IMR-90 (cell line): ENCODE results near the gene MAP3K3. TPM values are rescaled to one million over a fixed set of nuclear protein-coding genes. Genes with fewer than 3 reads are reported as not detected.

ENCODE experiments used
- ATAC-seq: fragments of 200-7000 bp; cut with Tn5 transposase; 2 replicates; pipeline ENCODE4 v1.9.1; 2020; ENCODE audit warnings: low read depth, mild to moderate bottlenecking, moderate library complexity
- BruUV-seq: library from RNA; stranded (reverse); fragments of 400-500 nt; replicated peaks from 2 replicates; lab custom pipeline; 2021; lab: Mats Ljungman, UMichigan
- CTCF ChIA-PET: fragments of 300-600 bp; formaldehyde crosslinking; extraction: SDS; loops from one replicate; lab custom pipeline; 2021; ENCODE audit warnings: antibody characterized with exemption; lab: Yijun Ruan, JAX
- POLR2A ChIA-PET: fragments of 300-600 bp; sonication (Branson Sonifier 250); formaldehyde crosslinking; loops from one replicate; lab custom pipeline; 2022; ENCODE audit warnings: antibody characterized with exemption; ENCODE audit not compliant: unreplicated experiment; lab: Charles Lee
- DNase-seq: peaks from one replicate; pipeline ENCODE4 v3.0.0; 2013
- H2AFZ ChIP-seq: replicated peaks from 2 replicates; pipeline ENCODE3; 2013; ENCODE audit warnings: low read length, mild to moderate bottlenecking; ENCODE audit not compliant: poor library complexity
- H2AK5ac ChIP-seq: 2 replicates; pipeline ENCODE4 v1.6.1; 2013; ENCODE audit warnings: low read depth, low read length, inconsistent platforms
- H2AK9ac ChIP-seq: replicated peaks from 2 replicates; pipeline ENCODE3; 2013; ENCODE audit warnings: mild to moderate bottlenecking, low read depth, low read length, moderate library complexity; ENCODE audit not compliant: poor library complexity
- H2BK120ac ChIP-seq: 2 replicates; pipeline ENCODE4 v1.6.1; 2013; ENCODE audit warnings: low read depth, low read length, inconsistent platforms
- H2BK15ac ChIP-seq: 3 replicates; pipeline ENCODE4 v1.6.1; 2013; ENCODE audit warnings: low read depth, low read length, inconsistent platforms
- H2BK20ac ChIP-seq: 2 replicates; pipeline ENCODE4 v1.6.1; 2013; ENCODE audit warnings: low read depth, mild to moderate bottlenecking, inconsistent platforms, low read length, moderate library complexity
- H2BK5ac ChIP-seq: 2 replicates; pipeline ENCODE4 v1.6.1; 2013; ENCODE audit warnings: mild to moderate bottlenecking, low read depth, low read length, inconsistent platforms; ENCODE audit not compliant: poor library complexity, severe bottlenecking
- H3K14ac ChIP-seq: replicated peaks from 2 replicates; pipeline ENCODE4 v1.6.1; 2013; ENCODE audit warnings: low read depth, low read length, inconsistent platforms
- H3K18ac ChIP-seq: 2 replicates; pipeline ENCODE4 v1.6.1; 2013; ENCODE audit warnings: low read depth, low read length, control low read depth
- H3K23ac ChIP-seq: 2 replicates; pipeline ENCODE4 v1.6.1; 2013; ENCODE audit warnings: low read depth, low read length, inconsistent platforms
- H3K27ac ChIP-seq: 2 replicates; pipeline ENCODE4 v1.5.1; 2013; ENCODE audit warnings: mild to moderate bottlenecking, control low read depth, low read length; ENCODE audit not compliant: insufficient read depth
- H3K27me3 ChIP-seq: 2 replicates; pipeline ENCODE4 v1.6.1; 2013; ENCODE audit warnings: low read length; ENCODE audit not compliant: control insufficient read depth, insufficient read depth
- H3K36me3 ChIP-seq: 2 replicates; pipeline ENCODE4 v1.6.1; 2013; ENCODE audit warnings: low read length, mixed read lengths; ENCODE audit not compliant: control insufficient read depth, insufficient read depth
- H3K4ac ChIP-seq: 2 replicates; pipeline ENCODE4 v1.6.1; 2013; ENCODE audit warnings: low read depth, low read length, inconsistent platforms
- H3K4me1 ChIP-seq: 2 replicates; pipeline ENCODE4 v1.6.1; 2013; ENCODE audit warnings: low read length, mixed read lengths; ENCODE audit not compliant: control insufficient read depth, insufficient read depth
- H3K4me2 ChIP-seq: 2 replicates; pipeline ENCODE4 v1.6.1; 2013; ENCODE audit warnings: low read depth, mild to moderate bottlenecking, control low read depth, low read length, moderate library complexity
- H3K4me3 ChIP-seq: 2 replicates; pipeline ENCODE4 v1.5.1; 2013; ENCODE audit warnings: low read depth, mild to moderate bottlenecking, control low read depth, low read length, moderate library complexity; ENCODE audit not compliant: insufficient read depth
- H3K56ac ChIP-seq: 2 replicates; pipeline ENCODE4 v1.6.1; 2013; ENCODE audit warnings: low read length, inconsistent platforms; ENCODE audit not compliant: insufficient read depth; ENCODE audit errors: extremely low read depth
- H3K79me1 ChIP-seq, 2 experiments: 2 replicates each; pipeline ENCODE4 v1.6.1; 2013; ENCODE audit warnings: low read length in 2 of 2, inconsistent platforms in 1 of 2, low read depth in 1 of 2
- H3K9ac ChIP-seq: 2 replicates; pipeline ENCODE4 v1.6.1; 2013; ENCODE audit warnings: low read depth, low read length, control low read depth
- H3K9me1 ChIP-seq: 2 replicates; pipeline ENCODE4 v1.6.1; 2013; ENCODE audit warnings: low read length, inconsistent platforms; ENCODE audit not compliant: insufficient read depth
- H3K9me3 ChIP-seq: 2 replicates; pipeline ENCODE4 v1.6.1; 2013; ENCODE audit warnings: low read length; ENCODE audit not compliant: control insufficient read depth, insufficient read depth
- H4K20me1 ChIP-seq: 2 replicates; pipeline ENCODE4 v1.6.1; 2013; ENCODE audit warnings: low read length, inconsistent platforms; ENCODE audit not compliant: insufficient read depth
- H4K5ac ChIP-seq: 2 replicates; pipeline ENCODE4 v1.6.1; 2013; ENCODE audit warnings: mild to moderate bottlenecking, low read depth, low read length, control low read depth
- H4K8ac ChIP-seq, 2 experiments: 2 replicates each; pipeline ENCODE4 v1.6.1; 2013; ENCODE audit warnings: low read depth in 2 of 2, low read length in 2 of 2, control low read depth in 1 of 2, inconsistent platforms in 1 of 2
- H4K91ac ChIP-seq: 2 replicates; pipeline ENCODE4 v1.6.1; 2013; ENCODE audit warnings: low read depth, low read length, inconsistent platforms; ENCODE audit not compliant: insufficient read depth
- BHLHE40 ChIP-seq: fragments of 150-350 bp; IDR thresholded peaks from 2 replicates; pipeline ENCODE4 v1.6.1; 2016; ENCODE audit warnings: mild to moderate bottlenecking, low read depth, low read length
- CEBPB ChIP-seq: IDR thresholded peaks from 2 replicates; pipeline ENCODE4 v1.6.1; 2012; ENCODE audit warnings: low read depth, low read length, improper control_type of control experiment
- CHD1 ChIP-seq: IDR thresholded peaks from 2 replicates; pipeline ENCODE4 v1.6.1; 2012; ENCODE audit warnings: low read depth, low read length, improper control_type of control experiment
- ELK1 ChIP-seq: fragments of 150-350 bp; IDR thresholded peaks from 2 replicates; pipeline ENCODE4 v1.6.1; 2016; ENCODE audit warnings: low read depth, mild to moderate bottlenecking, low read length, moderate library complexity, borderline replicate concordance
- FOS ChIP-seq: fragments of 150-350 bp; IDR thresholded peaks from 2 replicates; pipeline ENCODE4 v1.6.1; 2016; ENCODE audit warnings: low read depth, low read length
- MAFK ChIP-seq: IDR thresholded peaks from 2 replicates; pipeline ENCODE4 v1.6.1; 2012; ENCODE audit warnings: low read depth, low read length, improper control_type of control experiment
- MAZ ChIP-seq: IDR thresholded peaks from 2 replicates; pipeline ENCODE4 v1.6.1; 2012; ENCODE audit warnings: low read depth, mild to moderate bottlenecking, low read length, improper control_type of control experiment, moderate library complexity, borderline replicate concordance
- MXI1 ChIP-seq: IDR thresholded peaks from 2 replicates; pipeline ENCODE4 v1.6.1; 2012; ENCODE audit warnings: low read depth, mild to moderate bottlenecking, low read length, moderate library complexity, borderline replicate concordance
- NFE2L2 ChIP-seq: fragments of 150-350 bp; IDR thresholded peaks from 2 replicates; pipeline ENCODE4 v1.6.1; 2016; ENCODE audit warnings: low read depth, mild to moderate bottlenecking, low read length
- POLR2A ChIP-seq: IDR thresholded peaks from 2 replicates; pipeline ENCODE4 v1.6.1; 2012; ENCODE audit warnings: mild to moderate bottlenecking, low read depth, low read length
- RAD21 ChIP-seq: IDR thresholded peaks from 2 replicates; pipeline ENCODE4 v1.6.1; 2012; ENCODE audit warnings: low read length, improper control_type of control experiment
- RCOR1 ChIP-seq: IDR thresholded peaks from 2 replicates; pipeline ENCODE4 v1.6.1; 2012; ENCODE audit warnings: mild to moderate bottlenecking, low read length, improper control_type of control experiment; ENCODE audit not compliant: insufficient replicate concordance
- RFX5 ChIP-seq: IDR thresholded peaks from 2 replicates; pipeline ENCODE4 v1.8.0; 2012; ENCODE audit warnings: low read depth, mild to moderate bottlenecking, low read length, moderate library complexity
- SMC3 ChIP-seq: fragments of 150-350 bp; IDR thresholded peaks from 2 replicates; pipeline ENCODE4 v1.6.1; 2016; ENCODE audit warnings: low read depth, mild to moderate bottlenecking, antibody characterized with exemption, low read length, moderate library complexity
- WGBS, 2 experiments: methylation state at CpG; one replicate each; pipeline versions ENCODE4 v1.1.5 to v1.1.7; 2013; ENCODE audit warnings: missing lambda C conversion rate in 2 of 2; ENCODE audit not compliant: insufficient read length in 1 of 2; ENCODE audit errors: extremely low coverage in 2 of 2; 5-methylcytosine and 5-hydroxymethylcytosine counted together
- dilution Hi-C: fragments of 300-500 bp; cut with HindIII; formaldehyde crosslinking; loops from one replicate; pipeline ENCODE4 v1.14.3; 2018; ENCODE audit warnings: low sequenced_read_pairs; ENCODE audit not compliant: unreplicated experiment
- in situ Hi-C: fragments of 300-500 bp; cut with MboI; formaldehyde crosslinking; loops from 3 replicates; pipeline ENCODE4 v1.14.3; 2019; ENCODE audit warnings: low sequenced_read_pairs, inconsistent platforms, mixed read lengths
- intact Hi-C: fragments of 100-400 bp; cut with micrococcal nuclease; formaldehyde crosslinking; loops from 2 replicates; pipeline ENCODE4 v1.10.0; 2022
- polyA plus RNA-seq, 3 experiments: library from polyadenylated mRNA; depleted of rRNA; stranded (reverse); fragments of >200 nt; gene quantifications; 2 replicates each; pipeline ENCODE4 v1.2.3, GENCODE V29; 2012; ENCODE audit warnings: low replicate concordance in 1 of 3
- total RNA-seq: library from RNA; depleted of rRNA; stranded (reverse); fragments of >200 nt; gene quantifications from 2 replicates; pipeline ENCODE4 v1.2.3, GENCODE V29; 2012
- TF ChIP-seq, protein P1 (sequence below): fragments of 150-350 bp; IDR thresholded peaks from 2 replicates; pipeline ENCODE4 v1.6.1; 2017; ENCODE audit warnings: mild to moderate bottlenecking, antibody characterized with exemption, low read length, low read depth
- TF ChIP-seq, protein P2 (sequence below): conservative IDR thresholded peaks from 2 replicates; pipeline ENCODE4 v1.5.1; 2012; ENCODE audit warnings: mild to moderate bottlenecking, low read depth, low read length, improper control_type of control experiment

The MAP3K3 gene
- total and polyA plus RNA-seq, 2 of the 4 experiments (the other 2 are of a cell fraction): 19.1 to 25.6 TPM

DNA sequence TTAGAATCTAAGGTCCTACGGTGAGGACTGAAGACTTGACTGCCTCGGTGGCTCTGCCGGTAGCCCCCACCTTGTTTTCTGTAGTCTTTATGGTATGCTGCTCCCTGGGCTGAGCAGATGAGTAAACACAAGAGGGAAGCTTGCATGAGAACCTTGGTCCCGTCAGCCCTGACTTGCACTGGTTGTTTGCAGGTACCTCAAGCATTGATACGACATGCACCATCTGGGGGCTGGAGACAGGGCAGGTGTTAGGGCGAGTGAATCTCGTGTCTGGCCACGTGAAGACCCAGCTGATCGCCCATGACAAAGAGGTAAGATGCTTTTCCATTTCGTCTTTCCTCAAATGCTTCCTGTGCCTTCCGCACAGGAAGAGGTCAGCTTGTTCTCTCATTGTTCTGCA, 42.6 kb upstream of the MAP3K3 start:
- no peak overlapping the region for H4K8ac ChIP-seq
- H3K23ac ChIP-seq: no peak overlapping the region
- H3K4me1 ChIP-seq: no peaks in the 10 kb centered on the region
- no peak overlapping the region for H2BK5ac ChIP-seq
- H4K91ac ChIP-seq: no peak overlapping the region
- H3K27me3 ChIP-seq: no peaks in the 10 kb centered on the region
- DNase-seq: no peak
- no peak overlapping the region for H3K4ac ChIP-seq
- H2AK5ac ChIP-seq: no peak overlapping the region
- dilution Hi-C loops (no loop called here), in situ Hi-C loops (no loop called here), intact Hi-C loops (no loop called here)
- peaks cover 40% of the 10 kb centered on the region for H4K20me1 ChIP-seq
- H3K56ac ChIP-seq: no peak overlapping the region
- WGBS, 2 experiments: 84% methylated on average over 5 of the region's 11 CpGs; no CpG with 5 or more reads in 1 of the 2 experiments
- H3K9ac ChIP-seq: no peak overlapping the region
- H3K18ac ChIP-seq: no peak overlapping the region
- H3K27ac ChIP-seq: no peak overlapping the region
- no peak overlapping the region for H2BK120ac ChIP-seq
- ChIA-PET POLR2A (no interaction called here), CTCF (interaction anchor here (1.1 kb wide), 1 partner anchor 10 kb away, joined by 6 read pairs; no protein-coding TSS in a partner anchor)
- H3K36me3 ChIP-seq: peaks cover 34% of the 10 kb centered on the region
- TF ChIP-seq MAZ (no peak), POLR2A (no peak), RFX5 (no peak), FOS (no peak), SMC3 (no peak), CEBPB (no peak), BHLHE40 (no peak), NFE2L2 (no peak), RCOR1 (no peak), ELK1 (no peak), MXI1 (no peak), CHD1 (no peak), RAD21 (no peak), MAFK (no peak)
- TF ChIP-seq, protein P1, sequence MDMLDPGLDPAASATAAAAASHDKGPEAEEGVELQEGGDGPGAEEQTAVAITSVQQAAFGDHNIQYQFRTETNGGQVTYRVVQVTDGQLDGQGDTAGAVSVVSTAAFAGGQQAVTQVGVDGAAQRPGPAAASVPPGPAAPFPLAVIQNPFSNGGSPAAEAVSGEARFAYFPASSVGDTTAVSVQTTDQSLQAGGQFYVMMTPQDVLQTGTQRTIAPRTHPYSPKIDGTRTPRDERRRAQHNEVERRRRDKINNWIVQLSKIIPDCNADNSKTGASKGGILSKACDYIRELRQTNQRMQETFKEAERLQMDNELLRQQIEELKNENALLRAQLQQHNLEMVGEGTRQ: no peak
- TF ChIP-seq, protein P2, sequence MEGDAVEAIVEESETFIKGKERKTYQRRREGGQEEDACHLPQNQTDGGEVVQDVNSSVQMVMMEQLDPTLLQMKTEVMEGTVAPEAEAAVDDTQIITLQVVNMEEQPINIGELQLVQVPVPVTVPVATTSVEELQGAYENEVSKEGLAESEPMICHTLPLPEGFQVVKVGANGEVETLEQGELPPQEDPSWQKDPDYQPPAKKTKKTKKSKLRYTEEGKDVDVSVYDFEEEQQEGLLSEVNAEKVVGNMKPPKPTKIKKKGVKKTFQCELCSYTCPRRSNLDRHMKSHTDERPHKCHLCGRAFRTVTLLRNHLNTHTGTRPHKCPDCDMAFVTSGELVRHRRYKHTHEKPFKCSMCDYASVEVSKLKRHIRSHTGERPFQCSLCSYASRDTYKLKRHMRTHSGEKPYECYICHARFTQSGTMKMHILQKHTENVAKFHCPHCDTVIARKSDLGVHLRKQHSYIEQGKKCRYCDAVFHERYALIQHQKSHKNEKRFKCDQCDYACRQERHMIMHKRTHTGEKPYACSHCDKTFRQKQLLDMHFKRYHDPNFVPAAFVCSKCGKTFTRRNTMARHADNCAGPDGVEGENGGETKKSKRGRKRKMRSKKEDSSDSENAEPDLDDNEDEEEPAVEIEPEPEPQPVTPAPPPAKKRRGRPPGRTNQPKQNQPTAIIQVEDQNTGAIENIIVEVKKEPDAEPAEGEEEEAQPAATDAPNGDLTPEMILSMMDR: no peak
- ATAC-seq: no peak
- H2BK15ac ChIP-seq: no peak overlapping the region
- H3K9me1 ChIP-seq: peaks cover 12% of the 10 kb centered on the region; the same call in 1 of the 2 replicates
- H2BK20ac ChIP-seq: no peak overlapping the region
- peaks cover 53 to 76% of the 10 kb centered on the region in 2 experiments for H3K79me1 ChIP-seq
- H2AFZ ChIP-seq: no peak overlapping the region
- BruUV-seq: no TSS peak
- H3K9me3 ChIP-seq: no peaks in the 10 kb centered on the region
- no peak overlapping the region for H3K4me3 ChIP-seq
- H3K4me2 ChIP-seq: no peak overlapping the region
- H2AK9ac ChIP-seq: no peak overlapping the region
- no peak overlapping the region for H3K14ac ChIP-seq
- no peak overlapping the region for H4K5ac ChIP-seq
